Stimulated activated naive CD4-positive, alpha-beta T cell treated with Interleukin-2 at 50 U/mL for 16 hours (primary cell): Measurements from ENCODE around the gene XRN1.
"Not testable (repeated sequence)": the region's sequence is repeated elsewhere in the genome, so short reads cannot be mapped to it uniquely, and the experiment has no call there.

ENCODE experiments used
- DNase-seq: peaks from one replicate; lab custom pipeline; 2025; lab: John Stamatoyannopoulos, UW

The XRN1 gene

DNA sequence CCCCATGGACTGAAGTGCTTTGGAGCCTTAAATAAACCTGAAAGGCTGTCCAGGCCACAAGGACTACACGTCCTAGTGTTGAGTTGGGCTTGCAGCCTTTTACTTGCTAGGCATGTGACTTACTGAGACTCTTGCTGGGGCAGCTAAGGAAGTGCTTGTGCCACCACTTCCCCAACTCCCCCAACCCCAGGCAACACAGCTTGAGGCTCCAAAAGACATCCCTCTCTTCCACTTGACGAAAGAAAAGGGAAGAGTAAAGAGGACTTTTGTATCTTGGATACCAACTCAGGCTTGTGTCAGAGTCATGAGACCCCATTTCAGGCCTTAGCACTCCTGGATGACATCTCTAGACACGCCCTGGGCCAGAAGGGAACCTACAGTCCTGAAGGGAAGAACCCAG, 109.8 kb downstream of the XRN1 start:
- DNase-seq: no peak

DNA sequence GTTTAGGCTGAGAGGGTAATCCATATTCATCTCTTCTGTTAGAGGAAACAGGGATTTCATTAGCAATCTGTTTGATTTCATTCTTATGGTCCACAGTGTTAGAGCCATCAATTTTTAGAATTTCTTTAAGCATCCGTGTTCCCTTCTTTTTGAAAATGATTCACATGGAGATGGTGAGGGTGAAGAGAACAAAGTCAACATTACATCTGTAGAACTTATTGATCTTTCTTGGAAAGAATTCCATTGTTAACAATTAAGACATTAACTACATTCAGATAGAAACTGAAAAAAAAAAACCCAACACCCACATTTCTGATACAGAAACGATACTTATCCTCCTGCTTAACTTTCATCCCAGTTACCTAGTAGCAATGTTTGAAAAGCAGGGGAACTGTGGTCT, 115.4 kb downstream of the XRN1 start:
- DNase-seq: no peak

DNA sequence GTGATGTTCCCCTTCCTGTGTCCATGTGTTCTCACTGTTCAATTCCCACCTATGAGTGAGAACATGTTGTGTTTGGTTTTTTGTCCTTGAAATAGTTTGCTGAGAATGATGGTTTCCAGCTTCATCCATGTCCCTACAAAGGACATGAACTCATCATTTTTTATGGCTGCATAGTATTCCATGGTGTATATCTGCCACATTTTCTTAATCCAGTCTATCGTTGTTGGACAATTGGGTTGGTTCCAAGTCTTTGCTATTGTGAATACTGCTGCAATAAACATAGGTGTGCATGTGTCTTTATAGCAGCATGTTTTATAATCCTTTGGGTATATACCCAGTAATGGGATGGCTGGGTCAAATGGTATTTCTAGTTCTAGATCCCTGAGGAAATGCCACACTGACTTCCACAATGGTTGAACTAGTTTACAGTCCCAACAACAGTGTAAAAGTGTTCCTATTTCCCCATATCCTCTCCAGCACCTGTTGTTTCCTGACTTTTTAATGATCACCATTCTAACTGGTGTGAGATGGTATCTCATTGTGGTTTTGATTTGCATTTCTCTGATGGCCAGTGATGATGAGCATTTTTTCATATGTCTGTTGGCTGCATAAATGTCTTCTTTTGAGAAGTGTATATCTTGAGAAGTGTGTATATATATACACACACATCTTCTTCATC, 123.4 kb downstream of the XRN1 start:
- not testable (repeated sequence) for DNase-seq

DNA sequence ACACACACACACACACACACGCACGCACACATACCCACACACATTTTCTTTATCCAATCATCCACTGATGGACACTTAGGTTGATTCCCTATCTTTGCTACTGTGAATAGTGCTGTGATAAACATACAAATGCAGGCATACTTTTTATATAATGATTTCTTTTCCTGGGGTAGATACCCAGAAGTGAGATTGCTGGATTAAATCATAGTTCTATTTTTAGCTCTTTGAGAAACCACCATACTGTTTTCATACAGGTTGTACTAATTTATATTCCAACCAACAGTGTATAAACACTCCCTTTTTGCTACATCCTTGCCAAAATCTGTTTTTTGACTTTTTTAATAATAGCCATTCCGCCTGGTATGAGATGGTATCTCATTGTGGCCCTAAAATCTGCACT, 127.9 kb downstream of the XRN1 start:
- no peak for DNase-seq

DNA sequence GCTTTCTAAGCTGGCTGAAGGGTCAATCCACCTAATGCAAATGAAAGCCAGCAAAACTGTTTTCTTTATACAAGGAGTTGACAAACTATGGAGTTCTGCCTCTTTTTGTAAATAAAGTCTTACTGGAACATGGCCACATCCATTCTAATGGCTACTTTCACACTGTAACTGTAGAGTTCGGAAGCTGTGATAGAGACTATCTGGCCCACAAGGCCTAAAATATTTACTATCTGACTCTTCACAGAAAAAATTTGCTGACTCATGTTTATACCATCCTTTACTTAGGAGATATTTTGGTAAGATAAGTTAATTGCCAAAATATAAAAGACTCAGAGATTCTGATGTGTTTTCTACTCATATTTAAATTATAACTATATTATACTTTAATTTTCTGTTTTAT, 128.7 kb downstream of the XRN1 start:
- DNase-seq: no peak

DNA sequence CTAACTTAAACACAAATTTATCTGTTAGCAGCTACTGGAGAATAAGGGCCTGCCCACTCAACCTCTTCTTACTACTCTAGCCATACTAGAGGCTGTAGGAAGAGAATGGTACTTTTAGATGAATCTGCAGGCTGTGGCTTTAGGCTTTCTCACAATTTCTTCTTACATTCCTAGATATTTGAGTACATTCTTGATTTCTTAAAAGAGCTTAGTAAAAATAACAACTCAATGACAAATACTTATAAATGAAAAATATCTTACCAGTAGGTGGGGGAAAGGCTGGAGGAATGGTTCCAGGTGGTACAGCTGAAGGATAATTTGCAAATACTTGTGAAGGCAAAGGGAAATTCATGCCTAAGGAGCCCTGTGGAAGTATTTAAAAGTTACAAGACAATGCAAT, 129.5 kb downstream of the XRN1 start:
- DNase-seq: no peak

DNA sequence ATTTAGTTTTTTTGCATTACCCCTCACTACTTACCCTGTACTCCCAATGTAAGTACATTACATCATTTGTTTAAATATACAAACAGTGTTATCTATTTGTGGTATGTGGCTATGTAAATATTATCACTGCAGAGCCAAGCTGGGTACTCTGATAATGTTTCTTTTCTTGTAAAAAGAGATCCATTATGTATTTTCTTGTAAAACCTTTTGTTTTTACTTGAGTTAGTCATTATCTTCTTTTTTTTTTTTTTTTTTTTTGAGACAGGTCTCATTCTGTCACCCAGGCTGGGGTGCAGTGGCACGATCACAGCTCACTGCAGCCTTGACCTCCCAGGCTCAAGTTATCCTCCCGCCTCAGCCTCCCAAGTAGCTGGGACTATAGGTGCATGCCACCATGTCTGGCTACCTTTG, 131.9 kb downstream of the XRN1 start:
- DNase-seq: not testable (repeated sequence)

DNA sequence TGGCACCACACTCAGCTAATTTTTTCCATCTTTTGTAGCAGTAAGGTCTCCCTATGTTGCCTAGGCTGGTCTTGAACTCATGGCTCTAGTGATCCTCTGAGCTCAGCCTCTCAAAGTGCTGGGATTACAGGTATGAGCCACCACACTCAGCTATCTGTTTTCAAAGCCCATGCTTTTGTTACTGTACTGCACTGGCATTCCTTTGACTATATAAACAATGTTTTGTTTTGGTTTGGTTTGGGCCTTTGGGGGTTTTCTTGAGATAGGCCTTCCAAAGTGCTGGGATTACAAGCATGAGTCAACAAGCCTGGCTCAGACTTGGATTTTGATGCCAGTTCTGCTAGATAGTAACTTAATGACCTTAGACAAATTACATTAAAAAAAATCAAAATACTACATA, 132.8 kb downstream of the XRN1 start:
- no peak for DNase-seq

DNA sequence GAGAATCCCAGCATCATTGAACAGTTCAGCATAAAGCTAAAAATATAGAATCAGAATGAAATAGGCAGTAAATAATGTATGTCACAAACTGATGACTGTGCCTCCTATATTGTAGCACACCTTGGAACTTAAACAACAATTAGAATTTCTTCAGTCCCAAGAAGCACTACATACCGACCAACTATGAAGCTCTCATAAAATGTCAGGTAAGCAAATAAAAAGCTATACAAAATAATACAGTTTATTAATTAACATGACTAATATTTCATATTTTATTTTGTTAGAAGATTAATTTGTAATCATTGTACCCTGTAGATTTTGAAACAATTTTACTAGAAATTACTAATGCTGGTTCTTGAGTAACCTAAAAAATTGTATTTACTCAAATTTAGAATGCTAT, 137.4 kb downstream of the XRN1 start:
- DNase-seq: no peak

DNA sequence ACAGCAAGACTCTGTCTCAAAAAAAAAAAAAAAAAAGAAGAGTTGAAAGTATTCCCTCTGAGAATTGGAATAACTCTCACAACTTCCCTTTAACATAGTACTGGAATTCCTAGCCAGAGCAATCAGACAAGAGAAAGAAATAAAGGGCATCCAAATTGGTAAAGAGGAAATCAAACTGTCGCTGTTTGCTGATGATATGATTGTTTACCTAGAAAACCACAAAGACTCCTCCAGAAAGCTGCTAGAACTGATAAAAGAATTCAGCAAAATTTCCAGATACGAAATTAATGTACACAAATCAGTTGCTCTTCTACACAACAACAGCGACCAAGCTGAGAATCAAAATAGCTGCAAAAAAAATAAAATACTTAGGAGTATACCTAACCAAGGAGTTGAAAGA, 145.0 kb downstream of the XRN1 start:
- DNase-seq: not testable (repeated sequence)

DNA sequence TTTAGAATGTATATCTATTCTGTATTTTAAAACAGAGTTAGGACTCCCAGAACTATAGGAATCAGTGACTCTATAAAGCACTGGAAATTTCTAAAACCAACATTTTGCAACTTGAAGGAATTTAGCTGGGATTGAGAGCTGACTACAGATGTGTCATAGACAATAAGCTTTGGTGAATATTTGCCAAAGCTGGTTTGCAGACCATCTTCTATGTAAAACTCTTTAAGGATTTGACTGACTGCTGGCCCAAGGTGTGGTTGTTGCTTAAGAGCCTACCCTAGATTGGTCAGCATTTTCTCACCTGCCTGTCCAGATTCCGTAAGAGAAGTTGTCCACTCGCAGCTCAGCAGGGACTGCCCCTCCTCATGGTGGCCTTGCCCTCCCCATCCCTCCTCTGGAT, 149.2 kb downstream of the XRN1 start:
- DNase-seq: no peak

DNA sequence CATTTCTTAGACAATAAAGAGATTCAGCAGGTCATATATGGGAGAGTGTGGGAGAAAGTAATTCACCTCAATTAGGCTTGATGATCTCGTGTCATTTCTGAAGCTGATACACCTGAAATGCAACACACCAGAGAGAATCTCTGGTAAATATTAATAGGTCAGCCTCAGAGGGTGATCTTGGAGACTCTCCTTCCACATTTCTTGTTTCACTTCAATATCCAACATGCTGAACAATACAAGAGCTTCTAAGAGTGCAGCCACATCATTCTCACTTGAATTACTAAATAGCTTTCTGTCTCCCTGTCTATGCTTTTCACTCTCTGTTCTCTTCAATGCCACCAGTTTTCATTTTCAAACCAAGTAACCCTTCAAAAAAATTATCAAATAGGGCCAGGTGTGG, 151.3 kb downstream of the XRN1 start:
- DNase-seq: no peak

DNA sequence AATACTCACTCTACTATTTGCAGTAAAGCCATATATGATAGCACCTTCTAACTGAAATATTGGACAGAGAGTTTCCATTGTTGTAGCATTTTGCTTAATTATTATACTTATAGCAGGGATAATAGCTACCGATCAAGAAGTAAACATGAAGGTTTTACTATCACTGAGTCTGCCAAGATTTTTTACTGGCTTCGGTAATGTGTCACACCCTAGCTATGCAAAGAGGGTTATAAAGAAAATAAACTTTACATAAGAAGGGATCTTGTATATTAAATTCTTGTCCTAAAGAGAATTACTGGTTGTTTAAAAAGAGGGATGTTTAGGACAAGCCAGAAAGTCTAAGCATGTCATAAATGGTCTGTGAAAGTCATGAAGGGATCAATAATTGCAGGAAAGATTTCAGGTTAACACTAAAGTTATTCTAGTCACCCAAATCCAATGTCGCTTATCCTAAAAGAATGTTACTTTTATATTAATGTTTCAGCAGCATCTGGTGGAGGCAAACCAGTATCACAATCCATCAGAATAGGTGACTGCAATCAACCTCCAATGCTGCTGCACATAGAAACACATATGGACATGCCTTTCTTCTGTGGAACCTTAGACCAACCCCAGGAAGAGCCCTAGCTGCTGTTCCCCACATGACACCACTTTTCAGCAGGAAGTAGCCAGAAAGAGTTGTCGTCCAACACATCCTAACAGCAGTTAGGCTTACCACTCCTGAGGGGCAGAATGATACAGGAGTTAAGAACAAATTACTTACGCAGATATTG, 159.8 kb downstream of the XRN1 start:
- DNase-seq: no peak

DNA sequence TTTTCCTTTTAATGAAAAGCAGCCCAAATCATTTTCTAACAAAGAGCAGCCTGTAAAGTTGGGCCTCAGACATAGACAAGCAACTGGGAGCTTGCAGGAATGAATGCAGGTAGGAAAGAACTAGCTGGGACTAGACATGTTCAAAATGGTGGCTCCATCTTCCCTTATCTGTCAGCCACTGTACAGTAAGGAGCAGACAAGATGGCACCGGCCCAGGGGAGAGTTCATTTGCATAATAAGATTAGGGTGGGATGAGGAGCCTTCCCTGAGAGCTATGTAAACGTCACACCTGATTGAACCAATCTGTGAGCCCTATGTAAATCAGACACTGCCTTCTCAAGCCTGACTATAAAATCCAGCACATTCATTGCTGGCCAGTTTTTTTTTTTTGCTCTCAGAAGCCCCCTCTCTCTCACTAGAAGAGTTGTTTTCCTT, 162.7 kb downstream of the XRN1 start:
- no peak for DNase-seq

DNA sequence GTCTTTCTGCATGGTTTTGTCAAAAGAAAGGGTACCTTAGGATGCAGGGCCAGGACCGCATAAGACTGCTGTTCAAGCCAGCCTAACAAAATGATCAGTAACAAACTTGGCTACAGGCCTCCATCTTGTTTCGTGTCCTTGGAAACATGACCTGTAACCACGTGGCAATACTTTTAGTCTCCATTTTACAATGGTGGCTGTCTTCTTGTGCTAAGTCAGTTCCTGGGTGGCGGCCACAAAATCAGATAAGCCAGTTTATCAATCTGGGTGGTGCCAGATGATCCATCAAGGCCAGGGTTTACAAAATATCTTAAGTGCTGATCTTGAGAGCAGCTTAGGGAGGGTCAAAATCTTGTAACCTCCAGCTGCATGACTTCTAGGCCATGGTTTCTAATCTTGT, 165.3 kb downstream of the XRN1 start:
- no peak for DNase-seq

DNA sequence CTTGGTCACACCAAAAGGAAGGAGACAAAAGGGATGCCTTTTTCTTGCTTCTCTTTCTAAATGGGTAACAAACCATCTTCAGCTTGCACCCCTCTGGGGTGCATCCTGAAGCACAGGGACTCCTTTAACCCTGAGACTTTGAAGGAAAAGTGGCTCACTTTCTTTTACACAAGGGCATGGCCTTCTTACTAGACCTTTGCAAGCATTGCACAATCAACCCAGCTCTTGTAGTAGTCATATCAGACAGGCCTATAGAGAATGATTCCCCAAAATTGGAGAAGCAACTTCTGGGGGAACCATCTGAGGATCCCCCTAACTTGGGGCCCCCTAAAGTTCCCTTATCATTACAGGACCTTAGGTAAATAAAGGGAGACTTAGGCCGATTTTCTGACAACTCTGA, 166.4 kb downstream of the XRN1 start:
- no peak for DNase-seq

DNA sequence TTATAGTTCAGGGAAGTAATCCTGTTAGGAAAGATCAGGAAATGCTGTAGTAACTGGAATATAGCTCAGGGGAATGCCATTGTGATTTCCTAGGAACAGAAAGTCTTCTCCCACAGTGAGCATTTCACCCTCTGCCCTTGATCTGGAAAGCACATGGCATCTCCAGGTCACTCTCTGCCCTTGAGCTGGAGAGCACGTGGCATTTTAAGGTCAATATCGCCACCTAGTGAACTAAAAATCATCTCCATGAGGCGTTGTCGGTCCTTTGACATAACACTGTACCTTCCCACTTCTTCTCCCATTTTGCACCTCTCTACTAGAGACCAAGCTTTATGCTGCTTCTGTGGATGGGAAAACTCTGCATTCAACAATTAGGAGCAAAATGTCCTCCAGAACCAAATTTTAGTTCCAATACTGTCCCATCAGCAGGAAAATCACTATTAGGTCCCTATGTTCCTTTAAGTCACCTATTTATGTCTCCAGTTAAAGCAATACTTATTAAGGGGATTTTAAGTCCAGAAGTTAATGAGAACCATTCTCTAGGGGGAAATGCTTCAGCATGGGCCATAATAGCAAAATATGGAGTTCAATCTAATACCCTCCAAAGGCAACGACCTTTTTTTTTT, 167.8 kb downstream of the XRN1 start:
- DNase-seq: peak; percentile 10

DNA sequence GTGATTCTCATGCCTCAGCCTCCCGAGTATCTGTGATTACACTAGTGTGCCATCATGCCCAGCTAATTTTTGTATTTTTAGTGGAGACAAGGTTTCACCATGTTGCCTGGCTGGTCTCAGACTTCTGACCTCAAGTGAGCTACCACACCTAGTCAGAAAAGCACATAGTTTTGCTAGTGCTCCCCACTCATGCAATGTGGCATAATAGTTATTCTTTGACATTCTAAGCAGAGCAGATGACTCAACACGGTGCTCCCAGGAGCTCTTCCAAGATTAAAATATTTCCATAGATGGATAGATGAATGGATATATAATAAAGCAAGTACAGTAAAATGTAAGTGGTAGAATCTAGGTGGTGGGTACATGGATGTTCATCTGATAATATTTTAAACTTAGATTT, 169.4 kb downstream of the XRN1 start:
- no peak for DNase-seq

DNA sequence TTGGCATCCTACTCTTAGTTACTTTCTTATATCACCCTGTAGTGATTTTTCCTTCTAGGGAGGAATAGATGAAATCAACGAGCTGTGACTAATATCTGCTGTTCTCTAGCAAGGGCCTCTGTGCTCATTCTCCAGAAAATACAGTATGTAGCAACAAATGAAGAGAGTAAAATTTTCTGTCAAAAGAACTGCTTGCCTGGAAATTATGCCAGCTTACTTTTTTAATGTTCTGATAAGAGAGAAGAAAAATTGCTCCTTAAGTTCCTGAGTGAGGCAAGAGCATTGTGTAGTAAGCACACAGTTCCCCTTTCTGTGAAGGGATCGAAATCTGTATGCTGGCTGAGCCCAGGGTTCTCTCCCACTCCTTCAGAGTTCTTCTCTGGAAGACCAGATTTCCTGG, 171.1 kb downstream of the XRN1 start:
- no peak for DNase-seq

DNA sequence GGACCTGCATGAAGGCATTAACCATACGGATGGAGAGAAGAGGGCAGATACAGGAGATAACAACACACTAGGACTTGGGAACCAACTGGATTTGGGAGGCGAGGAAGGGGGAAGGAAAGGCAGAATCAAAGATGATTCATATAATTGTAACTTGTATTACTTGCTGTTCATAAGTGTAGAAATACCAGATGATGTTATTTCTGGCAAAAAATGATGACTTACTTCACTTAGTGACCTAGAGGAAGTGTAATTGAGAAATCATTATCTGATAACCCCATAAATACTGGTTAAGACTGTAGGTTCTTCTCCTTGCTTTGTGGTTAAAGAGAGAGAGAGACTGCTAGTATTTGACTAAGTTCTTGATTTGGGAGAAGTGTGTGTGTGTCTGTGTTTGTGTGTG, 172.0 kb downstream of the XRN1 start:
- no peak for DNase-seq

DNA sequence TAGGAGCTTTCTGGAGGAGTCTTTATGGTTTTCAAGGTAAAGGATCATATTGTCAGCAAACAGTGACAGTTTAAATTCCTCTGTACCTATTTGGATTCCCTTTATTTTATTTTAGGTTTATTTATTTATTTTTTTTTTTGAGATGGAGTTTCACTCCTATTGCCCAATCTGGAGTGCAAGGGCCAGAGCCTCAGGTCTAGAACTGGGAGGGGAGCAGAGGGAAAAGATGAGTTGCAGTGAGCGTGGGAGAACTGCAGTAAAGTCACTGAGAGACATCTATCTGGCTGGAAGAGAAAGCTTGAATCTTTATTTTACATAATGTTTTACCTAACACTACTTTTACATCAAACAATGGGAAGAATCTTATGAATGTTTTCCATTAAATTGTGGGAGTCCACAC, 172.9 kb downstream of the XRN1 start:
- DNase-seq: no peak

DNA sequence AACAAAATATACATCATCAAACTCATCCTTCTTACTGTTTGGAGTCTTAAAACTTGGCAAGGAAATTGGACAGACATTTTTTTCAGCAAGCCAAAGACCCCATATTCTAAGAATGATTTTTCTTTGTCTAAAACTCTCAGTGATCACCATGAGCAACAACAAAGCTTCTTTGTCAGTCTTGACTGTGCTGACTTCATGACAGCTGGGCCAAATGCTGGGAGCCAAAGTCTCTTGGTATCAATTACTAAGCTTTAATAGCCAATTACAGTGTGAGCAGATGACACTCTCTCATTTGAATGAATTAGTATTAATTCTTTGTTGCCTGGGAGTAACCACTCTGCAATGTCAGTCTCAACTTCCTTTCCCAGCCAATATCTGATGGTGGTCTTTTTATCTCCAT, 174.3 kb downstream of the XRN1 start:
- DNase-seq: no peak

DNA sequence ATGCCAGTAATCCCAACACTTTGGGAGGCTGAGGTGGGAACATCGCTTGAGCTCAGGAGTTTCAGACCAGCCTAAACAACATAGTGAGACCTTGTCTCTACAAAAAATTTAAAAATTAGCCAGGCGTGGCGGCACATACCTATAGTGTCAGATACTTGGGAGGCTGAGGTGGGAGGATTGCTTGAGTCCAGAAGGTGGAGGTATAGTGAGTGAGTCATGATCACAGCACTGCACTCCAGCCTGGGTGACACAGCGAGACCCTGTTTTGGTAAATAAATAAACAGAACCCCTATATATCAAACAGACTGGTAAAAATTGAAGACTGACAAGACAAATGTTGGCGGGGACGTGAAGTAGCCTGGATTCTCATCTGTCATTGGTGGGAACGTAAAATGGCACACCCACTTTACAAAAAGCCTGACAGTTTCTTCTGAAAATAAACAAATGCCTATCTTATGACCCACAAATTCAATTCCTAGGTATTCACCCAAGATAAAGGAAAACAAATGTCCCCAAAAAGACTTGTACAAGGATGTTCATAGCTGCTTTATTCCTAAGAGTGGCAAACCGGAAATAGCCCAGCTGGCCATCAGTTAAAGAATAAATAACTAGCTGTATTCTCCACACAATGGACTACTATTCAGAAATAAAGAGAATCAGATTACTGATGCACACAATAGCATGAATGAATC, 175.5 kb downstream of the XRN1 start:
- no peak for DNase-seq
